Testis (tissue), 2 donors: ENCODE data around the gene SDK1.

Source experiments
- POLR2A ChIP-seq: fragments of 450-650 bp; IDR thresholded peaks from one replicate; pipeline ENCODE4 v1.6.1; 2017; ENCODE audit warnings: antibody characterized with exemption, mild to moderate bottlenecking, moderate library complexity
- TF ChIP-seq, protein P1 (sequence below), 3 experiments: fragments of 450-650 bp in 2 of 3; fragments of 200-600 bp in 1 of 3; sonication (generic) in 1 of 3; IDR thresholded peaks; one replicate each; pipeline ENCODE4 v1.5.1; 2016 to 2019; ENCODE audit warnings: antibody characterized with exemption in 3 of 3, mild to moderate bottlenecking in 2 of 3, moderate library complexity in 1 of 3

DNA sequence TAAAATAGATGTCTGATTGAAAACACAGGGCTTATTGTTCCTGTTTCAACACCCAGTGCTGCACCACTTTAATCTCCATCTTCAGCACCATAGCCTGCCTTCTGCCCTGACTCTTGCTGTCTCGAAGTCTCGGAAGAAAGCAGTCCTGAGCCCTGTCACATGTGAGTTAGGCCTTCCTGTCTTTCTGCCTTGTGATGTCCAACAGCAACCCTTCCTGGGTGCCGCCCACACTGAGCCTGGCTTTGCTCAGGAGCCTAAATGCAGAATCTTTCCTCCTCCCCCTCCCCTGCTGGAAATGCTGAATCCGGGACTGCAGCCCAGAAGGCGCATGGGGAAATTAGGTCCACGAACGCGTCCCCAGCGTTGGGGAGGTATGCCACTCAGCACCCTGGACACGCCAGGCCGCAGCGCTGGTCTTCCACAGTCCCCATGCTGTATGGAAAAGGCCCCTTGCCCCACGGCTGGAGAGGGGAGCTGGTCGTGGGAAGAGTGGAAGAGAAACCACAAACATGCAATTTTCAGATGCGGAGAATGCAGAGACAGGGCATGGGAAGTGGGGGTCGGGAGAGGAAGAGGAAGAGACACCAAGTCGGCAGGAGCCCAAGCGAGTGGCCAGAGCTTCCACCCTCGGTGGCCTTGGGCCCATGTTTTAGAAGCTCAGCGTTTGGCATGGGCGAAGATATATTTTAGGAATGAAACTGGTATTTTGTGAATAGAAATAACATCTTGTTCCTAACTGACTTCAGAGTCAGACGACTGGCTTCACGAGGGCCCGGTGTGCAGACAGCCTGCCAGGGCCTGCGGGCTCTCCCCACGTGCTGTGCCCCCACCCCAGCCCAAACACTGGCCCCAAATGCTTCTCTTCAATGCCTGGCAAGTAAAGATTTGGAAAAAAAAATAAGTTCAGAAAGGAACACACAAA is 724.9 kb downstream of the SDK1 start:
- TF ChIP-seq, protein P1, sequence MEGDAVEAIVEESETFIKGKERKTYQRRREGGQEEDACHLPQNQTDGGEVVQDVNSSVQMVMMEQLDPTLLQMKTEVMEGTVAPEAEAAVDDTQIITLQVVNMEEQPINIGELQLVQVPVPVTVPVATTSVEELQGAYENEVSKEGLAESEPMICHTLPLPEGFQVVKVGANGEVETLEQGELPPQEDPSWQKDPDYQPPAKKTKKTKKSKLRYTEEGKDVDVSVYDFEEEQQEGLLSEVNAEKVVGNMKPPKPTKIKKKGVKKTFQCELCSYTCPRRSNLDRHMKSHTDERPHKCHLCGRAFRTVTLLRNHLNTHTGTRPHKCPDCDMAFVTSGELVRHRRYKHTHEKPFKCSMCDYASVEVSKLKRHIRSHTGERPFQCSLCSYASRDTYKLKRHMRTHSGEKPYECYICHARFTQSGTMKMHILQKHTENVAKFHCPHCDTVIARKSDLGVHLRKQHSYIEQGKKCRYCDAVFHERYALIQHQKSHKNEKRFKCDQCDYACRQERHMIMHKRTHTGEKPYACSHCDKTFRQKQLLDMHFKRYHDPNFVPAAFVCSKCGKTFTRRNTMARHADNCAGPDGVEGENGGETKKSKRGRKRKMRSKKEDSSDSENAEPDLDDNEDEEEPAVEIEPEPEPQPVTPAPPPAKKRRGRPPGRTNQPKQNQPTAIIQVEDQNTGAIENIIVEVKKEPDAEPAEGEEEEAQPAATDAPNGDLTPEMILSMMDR (IDR thresholded peaks at IDR 0.05) = no peak
- no peak for TF ChIP-seq POLR2A
